Keratinocyte (primary cell): ENCODE results near the gene TPM2. TPM values are rescaled to one million over a fixed set of nuclear protein-coding genes. Genes with fewer than 3 reads are reported as not detected.
"Not testable (repeated sequence)": the region's sequence is repeated elsewhere in the genome, so short reads cannot be mapped to it uniquely, and the experiment has no call there.

Experiments
- DNase-seq: peaks from one replicate; pipeline ENCODE4 v3.0.0-alpha.2; 2011; ENCODE audit warnings: low read depth, missing footprints, low spot score
- FAIRE-seq: peaks from 2 replicates; lab custom pipeline; 2011; peaks lifted over from hg19 to GRCh38; lab: Jason Lieb, UNC
- H2AFZ ChIP-seq: 2 replicates; pipeline ENCODE4 v1.6.0; 2012; ENCODE audit warnings: low read length, control low read depth, inconsistent platforms; ENCODE audit not compliant: control insufficient read depth
- H3K27ac ChIP-seq: 2 replicates; pipeline ENCODE4 v1.5.1; 2011; ENCODE audit warnings: low read length; ENCODE audit not compliant: control insufficient read depth, insufficient read depth
- H3K27me3 ChIP-seq: 3 replicates; pipeline ENCODE4 v1.6.0; 2011; ENCODE audit warnings: low read length; ENCODE audit not compliant: control insufficient read depth, insufficient read depth; ENCODE audit errors: extremely low read depth
- H3K36me3 ChIP-seq, 2 experiments: 2 replicates in 1 of 2; 3 replicates in 1 of 2; pipeline ENCODE4 v1.5.1; 2011; ENCODE audit warnings: low read length in 2 of 2, mild to moderate bottlenecking in 1 of 2; ENCODE audit not compliant: control insufficient read depth in 2 of 2, insufficient read depth in 2 of 2; ENCODE audit errors: extremely low read depth in 1 of 2
- H3K4me1 ChIP-seq: 3 replicates; pipeline ENCODE4 v1.5.1; 2011; ENCODE audit warnings: low read length; ENCODE audit not compliant: control insufficient read depth, insufficient read depth; ENCODE audit errors: extremely low read depth
- H3K4me2 ChIP-seq: 3 replicates; pipeline ENCODE4 v1.6.0; 2011; ENCODE audit warnings: low read depth, low read length; ENCODE audit not compliant: control insufficient read depth, insufficient read depth; ENCODE audit errors: extremely low read depth
- H3K4me3 ChIP-seq, 3 experiments: fragments of 200-600 bp in 1 of 3; sonication (generic) in 1 of 3; 2 replicates in 2 of 3; 3 replicates in 1 of 3; pipeline ENCODE4 v1.5.1; 2011 to 2016; ENCODE audit warnings: low read length in 3 of 3, mild to moderate bottlenecking in 3 of 3, control low read depth in 2 of 3, inconsistent platforms in 1 of 3, low read depth in 1 of 3, mixed read lengths in 1 of 3, mixed run types in 1 of 3, moderate library complexity in 1 of 3; ENCODE audit not compliant: control insufficient read depth in 2 of 3, insufficient read depth in 2 of 3; ENCODE audit errors: extremely low read depth in 1 of 3
- H3K79me2 ChIP-seq: 2 replicates; pipeline ENCODE4 v1.6.0; 2012; ENCODE audit warnings: low read length; ENCODE audit not compliant: control insufficient read depth, insufficient read depth
- H3K9ac ChIP-seq: 3 replicates; pipeline ENCODE4 v1.6.0; 2011; ENCODE audit warnings: low read length; ENCODE audit not compliant: control insufficient read depth, insufficient read depth; ENCODE audit errors: extremely low read depth
- H3K9me1 ChIP-seq: 3 replicates; pipeline ENCODE4 v1.6.0; 2011; ENCODE audit warnings: low read length; ENCODE audit not compliant: control insufficient read depth, insufficient read depth; ENCODE audit errors: extremely low read depth
- H3K9me3 ChIP-seq: 2 replicates; pipeline ENCODE4 v1.5.1; 2012; ENCODE audit warnings: low read depth, low read length; ENCODE audit not compliant: control insufficient read depth
- H4K20me1 ChIP-seq: 3 replicates; pipeline ENCODE4 v1.6.0; 2011; ENCODE audit warnings: low read length; ENCODE audit not compliant: control insufficient read depth, insufficient read depth; ENCODE audit errors: extremely low read depth
- CTCF ChIP-seq, 3 experiments: IDR thresholded peaks in 1 of 3; conservative IDR thresholded peaks in 1 of 3; optimal IDR thresholded peaks in 1 of 3; 2 replicates in 2 of 3; 3 replicates in 1 of 3; pipeline versions ENCODE3 to v1.5.1; 2011; ENCODE audit warnings: low read length in 3 of 3, mild to moderate bottlenecking in 3 of 3, moderate library complexity in 2 of 3, control low read depth in 1 of 3, inconsistent platforms in 1 of 3; ENCODE audit not compliant: insufficient read depth in 2 of 3; ENCODE audit errors: extremely low read depth in 1 of 3
- EZH2 ChIP-seq: IDR thresholded peaks from one replicate; pipeline ENCODE4 v1.6.1; 2012; ENCODE audit warnings: inconsistent platforms, mild to moderate bottlenecking, low read length, moderate library complexity
- dilution Hi-C: fragments of 300-500 bp; cut with MboI; formaldehyde crosslinking; loops from one replicate; pipeline ENCODE4 v1.7.0; 2020; ENCODE audit warnings: low sequenced_read_pairs; ENCODE audit not compliant: extremely low pct_ligation_motif_present
- polyA plus RNA-seq, 5 experiments: library from polyadenylated mRNA; depleted of rRNA in 3 of 5; stranded (reverse) in 3 of 5; stranded (forward) in 1 of 5; unstranded in 1 of 5; fragments of >200 nt; gene quantifications; 1 replicate in 1 of 5; 2 replicates in 3 of 5; 3 replicates in 1 of 5; pipeline versions ENCODE4 v1.2.1 to v1.2.3, GENCODE V29; 2011 to 2012; ENCODE audit warnings: missing spikeins in 2 of 5, low read depth in 1 of 5, low replicate concordance in 1 of 5

Gene TPM2
- polyA plus RNA-seq, 1 donor (not counting 4 experiments of a cell fraction or from before 2014, with no cell fraction given): 53.1 TPM

GRCh38 chr9:35637427-35637955 is 52.2 kb downstream of the TPM2 start:
- H4K20me1 ChIP-seq, H3K9ac ChIP-seq, FAIRE-seq, H3K4me2 ChIP-seq, DNase-seq, H3K4me3 ChIP-seq, H3K4me1 ChIP-seq, H3K9me3 ChIP-seq, H3K36me3 ChIP-seq, H2AFZ ChIP-seq, H3K27ac ChIP-seq, H3K27me3 ChIP-seq, H3K79me2 ChIP-seq, dilution Hi-C loops, H3K9me1 ChIP-seq: not testable (repeated sequence)

- H3K9me1 ChIP-seq, H3K27ac ChIP-seq, H3K4me3 ChIP-seq, H3K9me3 ChIP-seq, H2AFZ ChIP-seq, H3K36me3 ChIP-seq, H3K4me1 ChIP-seq, H3K4me2 ChIP-seq, H3K9ac ChIP-seq, H3K79me2 ChIP-seq, H4K20me1 ChIP-seq, H3K27me3 ChIP-seq, dilution Hi-C loops, FAIRE-seq, DNase-seq: not testable (repeated sequence)
Observed at GRCh38 chr9:35636877-35637246, 52.9 kb downstream of the TPM2 start.

- Histone ChIP-seq H4K20me1 (no peaks in the 10 kb centered on the region), H3K36me3 (no peaks in the 10 kb centered on the region), H3K9me1 (no peaks in the 10 kb centered on the region), H3K79me2 (no peaks in the 10 kb centered on the region), H3K4me3 (no peak overlapping the region), H3K9ac (no peak overlapping the region), H3K9me3 (no peaks in the 10 kb centered on the region), H3K27me3 (no peaks in the 10 kb centered on the region), H2AFZ (no peak overlapping the region), H3K4me1 (no peaks in the 10 kb centered on the region), H3K4me2 (no peak overlapping the region), H3K27ac (no peak overlapping the region)
- FAIRE-seq: no peak
- dilution Hi-C loops: no loop called here
- DNase-seq: no peak
- TF ChIP-seq EZH2 (no peak), CTCF (optimal IDR thresholded peaks at IDR 0.05 in 1 of 3, IDR thresholded peaks at IDR 0.05 in 1 of 3, conservative IDR thresholded peaks at IDR 0.05 in 1 of 3; ENCODE audit: extremely low read depth in 1 of 3, insufficient read depth in 2 of 3, low read length in 3 of 3) (no peak)
Observed at GRCh38 chr9:35636135-35636876, 53.4 kb downstream of the TPM2 start.
